Neural cell (in vitro differentiated cells): ENCODE results near the gene NTF3.

Source experiments
- EP300 ChIP-seq: fragments of 450-650 bp; conservative IDR thresholded peaks from 2 replicates; pipeline ENCODE4 v1.6.1; 2014; ENCODE audit warnings: antibody characterized with exemption, mild to moderate bottlenecking, moderate library complexity; ENCODE audit not compliant: poor library complexity, severe bottlenecking
- POLR2AphosphoS5 ChIP-seq: IDR thresholded peaks from 2 replicates; pipeline ENCODE4 v1.6.1; 2012
- RAD21 ChIP-seq: fragments of 450-650 bp; conservative IDR thresholded peaks from 2 replicates; pipeline ENCODE4 v1.6.1; 2014; ENCODE audit warnings: antibody characterized with exemption, mild to moderate bottlenecking, moderate library complexity
- TAF1 ChIP-seq: IDR thresholded peaks from 2 replicates; pipeline ENCODE4 v1.6.1; 2012; ENCODE audit warnings: low read depth
- TF ChIP-seq, protein P1 (sequence below): fragments of 450-650 bp; IDR thresholded peaks from 2 replicates; pipeline ENCODE4 v1.5.1; 2014; ENCODE audit warnings: antibody characterized with exemption, mild to moderate bottlenecking, moderate library complexity; ENCODE audit not compliant: poor library complexity, severe bottlenecking

DNA sequence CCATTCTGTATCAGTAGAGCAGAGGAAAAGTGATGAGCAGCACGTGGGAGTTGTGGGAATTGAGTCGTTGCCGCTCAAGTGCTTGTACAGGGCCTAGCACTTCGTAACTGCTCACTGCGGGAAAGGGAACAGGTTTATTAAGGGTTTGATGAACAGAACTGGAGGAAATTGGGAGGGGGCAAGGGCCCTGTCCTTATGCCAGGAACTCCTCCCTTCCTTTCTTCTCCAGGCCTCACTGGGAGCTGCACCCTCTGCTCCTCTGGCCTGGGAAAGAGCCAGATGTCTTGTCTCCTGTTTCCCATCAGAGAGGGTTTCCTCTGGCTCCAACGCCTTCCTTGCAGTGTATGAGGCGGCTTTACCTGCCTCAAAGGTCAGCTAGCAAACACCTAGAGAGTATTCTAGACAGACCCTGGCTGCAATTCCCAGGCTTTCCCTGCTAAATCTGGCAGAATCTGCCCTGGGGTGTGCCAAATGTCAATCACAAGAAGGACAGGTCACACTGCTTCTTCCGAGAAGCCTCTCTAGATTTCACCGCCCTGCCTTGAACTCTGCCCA is 78.4 kb downstream of the NTF3 start:
- TF ChIP-seq, protein P1, sequence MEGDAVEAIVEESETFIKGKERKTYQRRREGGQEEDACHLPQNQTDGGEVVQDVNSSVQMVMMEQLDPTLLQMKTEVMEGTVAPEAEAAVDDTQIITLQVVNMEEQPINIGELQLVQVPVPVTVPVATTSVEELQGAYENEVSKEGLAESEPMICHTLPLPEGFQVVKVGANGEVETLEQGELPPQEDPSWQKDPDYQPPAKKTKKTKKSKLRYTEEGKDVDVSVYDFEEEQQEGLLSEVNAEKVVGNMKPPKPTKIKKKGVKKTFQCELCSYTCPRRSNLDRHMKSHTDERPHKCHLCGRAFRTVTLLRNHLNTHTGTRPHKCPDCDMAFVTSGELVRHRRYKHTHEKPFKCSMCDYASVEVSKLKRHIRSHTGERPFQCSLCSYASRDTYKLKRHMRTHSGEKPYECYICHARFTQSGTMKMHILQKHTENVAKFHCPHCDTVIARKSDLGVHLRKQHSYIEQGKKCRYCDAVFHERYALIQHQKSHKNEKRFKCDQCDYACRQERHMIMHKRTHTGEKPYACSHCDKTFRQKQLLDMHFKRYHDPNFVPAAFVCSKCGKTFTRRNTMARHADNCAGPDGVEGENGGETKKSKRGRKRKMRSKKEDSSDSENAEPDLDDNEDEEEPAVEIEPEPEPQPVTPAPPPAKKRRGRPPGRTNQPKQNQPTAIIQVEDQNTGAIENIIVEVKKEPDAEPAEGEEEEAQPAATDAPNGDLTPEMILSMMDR = no peak
- no peak for TF ChIP-seq POLR2AphosphoS5
- no peak for TF ChIP-seq TAF1
- TF ChIP-seq EP300 = no peak
- no peak for TF ChIP-seq RAD21
